CD14-positive monocyte (primary cell): ENCODE results near the gene SOS1. TPM values are rescaled to one million over a fixed set of nuclear protein-coding genes. Genes with fewer than 3 reads are reported as not detected.

Experiments
- DNase-seq, 3 donors: peaks; one replicate each; pipeline ENCODE4 v3.0.0-alpha.2; 2011 to 2022
- H2AFZ ChIP-seq: 2 replicates; pipeline ENCODE4 v1.6.0; 2012; ENCODE audit warnings: mild to moderate bottlenecking, low read depth, low read length, inconsistent platforms; ENCODE audit not compliant: insufficient read depth, poor library complexity, severe bottlenecking
- H3K27ac ChIP-seq, 2 donors: 1 replicate in 1 of 2; 2 replicates in 1 of 2; pipeline ENCODE4 v1.5.1; 2012 to 2013; ENCODE audit warnings: low read length in 2 of 2, control low read depth in 1 of 2, inconsistent platforms in 1 of 2, low read depth in 1 of 2, mild to moderate bottlenecking in 1 of 2
- H3K27me3 ChIP-seq, 2 donors: one replicate each; pipeline versions ENCODE4 v1.6.0 to v1.6.1; 2011 to 2013; ENCODE audit warnings: low read length in 2 of 2; ENCODE audit not compliant: control insufficient read depth in 2 of 2, insufficient read depth in 2 of 2
- H3K36me3 ChIP-seq, 2 donors: replicated peaks in 1 of 2; 1 replicate in 1 of 2; 2 replicates in 1 of 2; pipeline versions ENCODE4 v1.5.1 to v1.6.1; 2012 to 2013; ENCODE audit warnings: low read length in 2 of 2, control low read depth in 1 of 2, inconsistent platforms in 1 of 2, mild to moderate bottlenecking in 1 of 2; ENCODE audit not compliant: insufficient read depth in 2 of 2, control insufficient read depth in 1 of 2
- H3K4me1 ChIP-seq, 2 donors: 1 replicate in 1 of 2; 2 replicates in 1 of 2; pipeline versions ENCODE4 v1.5.1 to v1.6.1; 2012 to 2013; ENCODE audit warnings: low read length in 2 of 2, control low read depth in 1 of 2, inconsistent platforms in 1 of 2, mild to moderate bottlenecking in 1 of 2, moderate library complexity in 1 of 2; ENCODE audit not compliant: insufficient read depth in 2 of 2, control insufficient read depth in 1 of 2
- H3K4me2 ChIP-seq: replicated peaks from 2 replicates; pipeline ENCODE3; 2012; ENCODE audit warnings: low read length, moderate library complexity, mild to moderate bottlenecking; ENCODE audit not compliant: poor library complexity, severe bottlenecking; ENCODE audit errors: extremely low read depth
- H3K4me3 ChIP-seq, 3 experiments: fragments of 200-600 bp in 1 of 3; sonication (generic) in 1 of 3; replicated peaks in 1 of 3; 1 replicate in 2 of 3; 2 replicates in 1 of 3; pipeline ENCODE4 v1.5.1; 2011 to 2013; ENCODE audit warnings: low read length in 3 of 3, mild to moderate bottlenecking in 3 of 3, control low read depth in 2 of 3, low read depth in 2 of 3, inconsistent platforms in 1 of 3, moderate library complexity in 1 of 3
- H3K79me2 ChIP-seq: 2 replicates; pipeline ENCODE4 v1.6.0; 2012; ENCODE audit warnings: mild to moderate bottlenecking, control low read depth, inconsistent platforms, low read length, moderate library complexity; ENCODE audit not compliant: insufficient read depth
- H3K9ac ChIP-seq: 2 replicates; pipeline ENCODE4 v1.6.0; 2017; ENCODE audit warnings: low read length, mild to moderate bottlenecking; ENCODE audit not compliant: insufficient read depth, poor library complexity, severe bottlenecking
- H3K9me3 ChIP-seq, 2 donors: replicated peaks in 1 of 2; 1 replicate in 1 of 2; 2 replicates in 1 of 2; pipeline versions ENCODE4 v1.5.1 to v1.6.1; 2012 to 2013; ENCODE audit warnings: low read length in 2 of 2, control low read depth in 1 of 2; ENCODE audit not compliant: control insufficient read depth in 1 of 2, insufficient read depth in 1 of 2
- H4K20me1 ChIP-seq: 2 replicates; pipeline ENCODE4 v1.6.0; 2012; ENCODE audit warnings: mild to moderate bottlenecking, low read length, control low read depth, moderate library complexity; ENCODE audit not compliant: insufficient read depth
- H3K27ac Mint-ChIP-seq, 7 donors: one replicate each; pipeline ENCODE4 v1.8.0; 2020; ENCODE audit warnings: mild to moderate bottlenecking in 7 of 7, mixed read lengths in 7 of 7, moderate library complexity in 6 of 7, inconsistent platforms in 2 of 7
- H3K27me3 Mint-ChIP-seq, 3 donors: one replicate each; pipeline ENCODE4 v1.8.0; 2021 to 2022; ENCODE audit warnings: low read depth in 3 of 3, mild to moderate bottlenecking in 3 of 3, mixed read lengths in 3 of 3, moderate library complexity in 3 of 3, inconsistent platforms in 1 of 3
- H3K36me3 Mint-ChIP-seq, 2 donors: one replicate each; pipeline ENCODE4 v1.8.0; 2020; ENCODE audit warnings: mixed read lengths in 2 of 2, inconsistent platforms in 1 of 2, mild to moderate bottlenecking in 1 of 2
- H3K4me1 Mint-ChIP-seq: one replicate; pipeline ENCODE4 v1.8.0; 2020; ENCODE audit warnings: mild to moderate bottlenecking, mixed read lengths
- H3K4me3 Mint-ChIP-seq, 2 donors: one replicate each; pipeline ENCODE4 v1.8.0; 2020; ENCODE audit warnings: mild to moderate bottlenecking in 2 of 2, mixed read lengths in 2 of 2, moderate library complexity in 1 of 2
- H3K9me3 Mint-ChIP-seq, 7 donors: one replicate each; pipeline ENCODE4 v1.8.0; 2020 to 2022; ENCODE audit warnings: mixed read lengths in 7 of 7, mild to moderate bottlenecking in 6 of 7, moderate library complexity in 6 of 7, inconsistent platforms in 2 of 7
- WGBS: methylation state at CpG from one replicate; pipeline ENCODE4 v1.1.5; 2013; ENCODE audit warnings: missing lambda C conversion rate; ENCODE audit not compliant: insufficient coverage; 5-methylcytosine and 5-hydroxymethylcytosine counted together
- intact Hi-C, 2 donors: fragments of 100-400 bp; cut with micrococcal nuclease; formaldehyde crosslinking; loops; one replicate each; pipeline versions ENCODE4 v1.15.0 to v1.15.1; 2023
- polyA plus RNA-seq, 3 donors: library from polyadenylated mRNA; depleted of rRNA in 1 of 3; unstranded in 2 of 3; stranded (reverse) in 1 of 3; fragments of 300-500 nt in 2 of 3; fragments of >200 nt in 1 of 3; fragmentation: Illumina TruSeq in 2 of 3; gene quantifications; 1 replicate in 2 of 3; 2 replicates in 1 of 3; pipeline ENCODE4 v1.2.3, GENCODE V29; 2012 to 2021
- TF ChIP-seq, protein P1 (sequence below): fragments of 200-600 bp; IDR thresholded peaks from one replicate; pipeline ENCODE4 v1.8.0; 2022; ENCODE audit warnings: antibody characterized with exemption, mild to moderate bottlenecking

SOS1 gene
- polyA plus RNA-seq, 3 donors: 5.3 to 15.6 (median 7.7) TPM

DNA sequence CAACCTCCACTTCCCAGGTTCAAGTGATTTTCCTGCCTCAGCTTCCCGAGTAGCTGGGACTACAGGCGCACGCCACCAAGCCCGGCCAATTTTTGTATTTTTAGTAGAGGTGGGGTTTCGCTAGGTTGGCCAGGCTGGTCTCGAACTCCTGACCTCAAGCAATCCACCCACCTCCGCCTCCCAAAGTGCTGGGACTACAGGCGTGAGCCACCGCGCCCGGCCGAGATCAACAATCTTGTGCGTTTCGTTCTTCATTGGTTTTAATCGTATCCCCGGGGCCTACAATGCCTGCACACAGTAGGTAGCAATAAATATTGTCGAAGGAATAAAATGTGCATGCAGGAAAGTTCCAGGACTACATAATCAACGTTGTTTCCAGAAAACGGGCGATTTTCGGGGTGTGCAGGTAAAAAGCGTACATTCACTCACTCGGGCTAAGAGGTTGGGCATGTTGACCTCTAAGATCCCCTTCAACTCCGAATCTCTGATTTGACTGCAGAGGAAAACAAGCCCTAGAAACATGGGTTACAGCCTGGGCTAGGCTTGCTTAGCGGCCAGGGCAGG is 2.7 kb upstream of the SOS1 start:
- peak overlapping the region; percentile 98 for H3K4me2 ChIP-seq
- WGBS: 68% methylated on average over 15 of the region's 25 CpGs
- H3K9me3 ChIP-seq: no peaks in the 10 kb centered on the region
- peak overlapping the region; percentile 75 to 89 for H3K27ac ChIP-seq
- H3K36me3 ChIP-seq: no peaks in the 10 kb centered on the region
- peaks cover 14% of the 10 kb centered on the region for H4K20me1 ChIP-seq
- H3K4me1 Mint-ChIP-seq: peaks cover 53% of the 10 kb centered on the region
- no peaks in the 10 kb centered on the region for H3K27me3 ChIP-seq
- peak overlapping the region; percentile 88 to 97 (median 92) for H3K27ac Mint-ChIP-seq
- no peaks in the 10 kb centered on the region for H3K36me3 Mint-ChIP-seq
- H3K27me3 Mint-ChIP-seq: no peaks in the 10 kb centered on the region
- peak overlapping the region; percentile 81 for H2AFZ ChIP-seq
- H3K4me1 ChIP-seq: peaks cover 47 to 61% of the 10 kb centered on the region in 2 donors
- intact Hi-C loops: loop anchor here in 1 of 2 donors (10.0 kb wide), 1 partner anchor 371 kb away; no protein-coding TSS in a partner anchor
- DNase-seq: no peak
- H3K9me3 Mint-ChIP-seq: peaks cover 0 to 3% (median 0%) of the 10 kb centered on the region in 7 donors
- TF ChIP-seq, protein P1, sequence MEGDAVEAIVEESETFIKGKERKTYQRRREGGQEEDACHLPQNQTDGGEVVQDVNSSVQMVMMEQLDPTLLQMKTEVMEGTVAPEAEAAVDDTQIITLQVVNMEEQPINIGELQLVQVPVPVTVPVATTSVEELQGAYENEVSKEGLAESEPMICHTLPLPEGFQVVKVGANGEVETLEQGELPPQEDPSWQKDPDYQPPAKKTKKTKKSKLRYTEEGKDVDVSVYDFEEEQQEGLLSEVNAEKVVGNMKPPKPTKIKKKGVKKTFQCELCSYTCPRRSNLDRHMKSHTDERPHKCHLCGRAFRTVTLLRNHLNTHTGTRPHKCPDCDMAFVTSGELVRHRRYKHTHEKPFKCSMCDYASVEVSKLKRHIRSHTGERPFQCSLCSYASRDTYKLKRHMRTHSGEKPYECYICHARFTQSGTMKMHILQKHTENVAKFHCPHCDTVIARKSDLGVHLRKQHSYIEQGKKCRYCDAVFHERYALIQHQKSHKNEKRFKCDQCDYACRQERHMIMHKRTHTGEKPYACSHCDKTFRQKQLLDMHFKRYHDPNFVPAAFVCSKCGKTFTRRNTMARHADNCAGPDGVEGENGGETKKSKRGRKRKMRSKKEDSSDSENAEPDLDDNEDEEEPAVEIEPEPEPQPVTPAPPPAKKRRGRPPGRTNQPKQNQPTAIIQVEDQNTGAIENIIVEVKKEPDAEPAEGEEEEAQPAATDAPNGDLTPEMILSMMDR: no peak
- H3K9ac ChIP-seq: peak overlapping the region; percentile 79
- peak overlapping the region; percentile 87 to 99 (median 98) for H3K4me3 ChIP-seq
- peak overlapping the region; percentile 78 to 96 for H3K4me3 Mint-ChIP-seq
- peaks cover 34% of the 10 kb centered on the region for H3K79me2 ChIP-seq

GRCh38 chr2:39121523-39122063 is 742 bp upstream of the SOS1 start:
- H3K4me1 Mint-ChIP-seq: peaks cover 53% of the 10 kb centered on the region
- H3K9me3 ChIP-seq: no peaks in the 10 kb centered on the region
- H3K27ac ChIP-seq: peak overlapping the region; percentile 91 to 93
- peak overlapping the region; percentile 78 for H3K9ac ChIP-seq
- H4K20me1 ChIP-seq: peaks cover 32% of the 10 kb centered on the region
- WGBS: 43% methylated on average over 2 of the region's 7 CpGs
- H3K9me3 Mint-ChIP-seq: peaks cover 0 to 3% (median 0%) of the 10 kb centered on the region in 7 donors
- DNase-seq: no peak
- peak overlapping the region; percentile 73 to 88 (median 77) for H3K4me3 ChIP-seq
- H3K27me3 ChIP-seq: no peaks in the 10 kb centered on the region
- peak overlapping the region; percentile 97 for H2AFZ ChIP-seq
- TF ChIP-seq, protein P1: no peak
- H3K4me3 Mint-ChIP-seq: peak overlapping the region; percentile 83 to 91
- intact Hi-C loops: loop anchor here in 1 of 2 donors (2.0 to 10.0 kb wide), 2 partner anchors 105 to 373 kb away; no protein-coding TSS in a partner anchor
- H3K27me3 Mint-ChIP-seq: no peaks in the 10 kb centered on the region
- peaks cover 38 to 54% of the 10 kb centered on the region in 2 donors for H3K4me1 ChIP-seq
- H3K79me2 ChIP-seq: peaks cover 54% of the 10 kb centered on the region
- H3K27ac Mint-ChIP-seq: peak overlapping the region; percentile 89 to 96 (median 95)
- H3K36me3 Mint-ChIP-seq: peaks cover 3 to 7% of the 10 kb centered on the region in 2 donors
- peak overlapping the region; percentile 98 for H3K4me2 ChIP-seq
- peaks cover 0 to 1% of the 10 kb centered on the region in 2 donors for H3K36me3 ChIP-seq
